Stomach smooth muscle (tissue), 2 donors: ENCODE measurements around the gene PSMD5.

Experiments used
- H3K27ac ChIP-seq: one replicate; pipeline ENCODE4 v1.7.0; 2013; ENCODE audit warnings: mild to moderate bottlenecking, low read length, inconsistent platforms
- H3K27me3 ChIP-seq, 2 donors: one replicate each; pipeline ENCODE4 v1.7.0; 2013; ENCODE audit warnings: low read length in 2 of 2; ENCODE audit not compliant: insufficient read depth in 2 of 2, control insufficient read depth in 1 of 2
- H3K36me3 ChIP-seq, 2 donors: one replicate each; pipeline ENCODE4 v1.7.0; 2013; ENCODE audit warnings: low read length in 2 of 2; ENCODE audit not compliant: control insufficient read depth in 2 of 2, insufficient read depth in 2 of 2
- H3K4me1 ChIP-seq: one replicate; pipeline ENCODE4 v1.7.0; 2013; ENCODE audit warnings: low read length; ENCODE audit not compliant: control insufficient read depth, insufficient read depth
- H3K4me3 ChIP-seq, 2 donors: one replicate each; pipeline ENCODE4 v1.7.0; 2013; ENCODE audit warnings: low read length in 2 of 2
- H3K9ac ChIP-seq, 2 donors: one replicate each; pipeline ENCODE4 v1.7.0; 2013; ENCODE audit warnings: low read length in 2 of 2, mild to moderate bottlenecking in 1 of 2
- H3K9me3 ChIP-seq, 2 donors: one replicate each; pipeline ENCODE4 v1.7.0; 2013; ENCODE audit warnings: low read length in 2 of 2; ENCODE audit not compliant: control insufficient read depth in 2 of 2
- donor health status: healthy.
- donor health status: Pancreatic carcinoma.

PSMD5 gene

GRCh38 chr9:120839146-120839545, 3.6 kb downstream of the PSMD5 start:
- Histone ChIP-seq H3K27ac (no peak overlapping the region), H3K4me1 (peaks cover 14% of the 10 kb centered on the region), H3K4me3 (no peak overlapping the region), H3K9me3 (peaks cover 0 to 2% of the 10 kb centered on the region in 2 donors), H3K36me3 (peaks cover 3 to 7% of the 10 kb centered on the region in 2 donors), H3K27me3 (no peaks in the 10 kb centered on the region), H3K9ac (no peak overlapping the region)

GRCh38 chr9:120837921-120838320, 4.8 kb downstream of the PSMD5 start:
- H3K27ac ChIP-seq = no peak overlapping the region
- H3K9ac ChIP-seq = no peak overlapping the region
- no peaks in the 10 kb centered on the region for H3K9me3 ChIP-seq
- peaks cover 9% of the 10 kb centered on the region for H3K4me1 ChIP-seq
- H3K4me3 ChIP-seq = no peak overlapping the region
- peaks cover 7 to 12% of the 10 kb centered on the region in 2 donors for H3K36me3 ChIP-seq
- H3K27me3 ChIP-seq = no peaks in the 10 kb centered on the region

DNA sequence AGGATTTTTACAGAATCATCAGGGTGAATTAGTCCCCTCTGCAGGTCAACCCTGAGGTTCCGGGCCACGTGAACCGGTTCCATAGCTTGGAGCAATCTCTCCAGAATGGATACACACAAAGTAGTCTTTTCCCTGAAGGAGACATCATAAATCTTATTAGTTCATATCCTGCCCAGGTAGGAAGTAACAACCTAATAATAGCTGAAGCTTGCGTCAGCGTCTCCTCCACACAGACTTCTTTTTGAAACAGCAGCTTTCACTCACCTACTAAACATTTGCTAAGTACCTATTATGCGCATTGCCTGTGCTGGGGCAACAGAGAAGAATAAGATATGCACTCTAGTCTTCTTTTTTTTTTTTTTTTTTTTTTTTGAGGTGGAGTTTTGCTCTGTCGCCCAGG, 9.4 kb downstream of the PSMD5 start:
- no peak overlapping the region for H3K9ac ChIP-seq
- H3K4me1 ChIP-seq = no peaks in the 10 kb centered on the region
- no peak overlapping the region for H3K4me3 ChIP-seq
- H3K36me3 ChIP-seq = peaks cover 31 to 43% of the 10 kb centered on the region in 2 donors
- H3K9me3 ChIP-seq = no peaks in the 10 kb centered on the region
- no peaks in the 10 kb centered on the region for H3K27me3 ChIP-seq
- H3K27ac ChIP-seq = no peak overlapping the region

GRCh38 chr9:120832807-120833206, 9.9 kb downstream of the PSMD5 start:
- Histone ChIP-seq H3K4me1 (no peaks in the 10 kb centered on the region), H3K36me3 (peaks cover 31 to 43% of the 10 kb centered on the region in 2 donors), H3K27me3 (no peaks in the 10 kb centered on the region), H3K4me3 (no peak overlapping the region), H3K27ac (no peak overlapping the region), H3K9ac (no peak overlapping the region), H3K9me3 (no peaks in the 10 kb centered on the region)

DNA sequence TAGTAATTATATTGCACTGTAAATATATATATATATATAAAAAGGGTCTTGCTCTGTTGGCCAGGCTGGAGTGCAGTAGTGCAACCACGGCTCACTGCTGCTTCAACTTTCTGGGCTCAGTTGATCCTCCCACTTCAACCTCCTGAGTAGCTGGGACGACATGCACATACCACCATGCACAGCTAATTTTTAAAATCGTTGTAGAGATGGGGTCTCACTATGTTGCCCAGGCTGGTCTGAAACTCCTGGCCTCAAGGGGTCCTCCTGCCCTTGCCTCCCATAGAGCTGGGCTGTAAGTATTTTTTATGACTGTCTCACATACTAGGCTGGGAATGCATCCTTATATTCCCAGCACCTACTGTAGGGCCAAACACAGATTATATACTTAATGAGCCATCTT, 11.9 kb downstream of the PSMD5 start:
- Histone ChIP-seq H3K9me3 (no peaks in the 10 kb centered on the region), H3K27me3 (no peaks in the 10 kb centered on the region), H3K4me3 (no peak overlapping the region), H3K36me3 (peaks cover 35 to 49% of the 10 kb centered on the region in 2 donors), H3K9ac (no peak overlapping the region), H3K27ac (no peak overlapping the region), H3K4me1 (no peaks in the 10 kb centered on the region)

DNA sequence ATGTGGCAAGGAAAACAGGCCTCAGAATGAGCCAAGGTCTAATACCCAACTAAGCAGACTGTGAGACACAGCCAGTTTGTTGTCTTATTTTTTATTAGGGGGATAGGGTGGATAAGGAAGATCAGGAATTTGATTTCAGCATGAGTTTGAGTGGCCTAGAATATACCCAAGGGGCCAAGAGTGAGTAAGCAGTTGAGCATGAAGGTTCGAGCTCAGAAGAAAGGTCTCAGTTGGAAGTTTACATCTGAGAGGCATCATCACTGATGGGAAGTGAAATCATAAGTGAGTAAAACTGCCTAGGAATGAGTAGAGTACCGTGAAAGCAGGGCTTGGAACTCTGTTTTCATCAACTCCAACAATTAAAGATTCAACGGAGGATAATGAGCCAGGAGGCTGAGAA, 12.6 kb downstream of the PSMD5 start:
- Histone ChIP-seq H3K9me3 (no peaks in the 10 kb centered on the region), H3K9ac (no peak overlapping the region), H3K27me3 (no peaks in the 10 kb centered on the region), H3K4me1 (no peaks in the 10 kb centered on the region), H3K4me3 (no peak overlapping the region), H3K36me3 (peaks cover 32 to 49% of the 10 kb centered on the region in 2 donors), H3K27ac (no peak overlapping the region)

DNA sequence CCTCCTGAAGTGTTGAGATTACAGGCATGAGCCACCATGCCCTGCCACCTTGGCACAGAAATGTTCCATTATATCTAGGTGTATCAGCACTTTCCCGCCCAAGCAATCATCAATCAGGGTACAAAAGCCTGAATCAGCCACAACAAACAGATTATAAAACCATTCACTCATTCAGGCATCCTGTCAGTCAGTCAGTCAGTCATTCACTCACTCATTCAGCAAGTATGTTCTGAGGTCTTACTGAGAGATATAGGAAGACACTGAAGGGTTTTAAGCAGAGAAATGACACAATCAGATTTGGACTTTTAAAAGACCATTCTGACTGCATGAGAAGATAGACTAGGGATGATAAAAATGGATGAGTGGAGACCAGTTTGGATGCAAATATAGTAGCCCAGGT, 13.1 kb downstream of the PSMD5 start:
- no peaks in the 10 kb centered on the region for H3K27me3 ChIP-seq
- H3K4me1 ChIP-seq = no peaks in the 10 kb centered on the region
- no peaks in the 10 kb centered on the region for H3K9me3 ChIP-seq
- peaks cover 36 to 48% of the 10 kb centered on the region in 2 donors for H3K36me3 ChIP-seq
- no peak overlapping the region for H3K9ac ChIP-seq
- H3K27ac ChIP-seq = no peak overlapping the region
- H3K4me3 ChIP-seq = no peak overlapping the region

- H3K9ac ChIP-seq = no peak overlapping the region
- no peaks in the 10 kb centered on the region for H3K27me3 ChIP-seq
- no peaks in the 10 kb centered on the region for H3K9me3 ChIP-seq
- H3K27ac ChIP-seq = no peak overlapping the region
- peaks cover 40 to 43% of the 10 kb centered on the region in 2 donors for H3K36me3 ChIP-seq
- H3K4me1 ChIP-seq = no peaks in the 10 kb centered on the region
- H3K4me3 ChIP-seq = no peak overlapping the region
Observed at GRCh38 chr9:120820095-120820494, 22.6 kb downstream of the PSMD5 start.

GRCh38 chr9:120818595-120818994, 24.1 kb downstream of the PSMD5 start:
- Histone ChIP-seq H3K36me3 (peaks cover 31 to 37% of the 10 kb centered on the region in 2 donors), H3K4me1 (no peaks in the 10 kb centered on the region), H3K27ac (no peak overlapping the region), H3K9ac (no peak overlapping the region), H3K27me3 (no peaks in the 10 kb centered on the region), H3K9me3 (no peaks in the 10 kb centered on the region), H3K4me3 (no peak overlapping the region)

DNA sequence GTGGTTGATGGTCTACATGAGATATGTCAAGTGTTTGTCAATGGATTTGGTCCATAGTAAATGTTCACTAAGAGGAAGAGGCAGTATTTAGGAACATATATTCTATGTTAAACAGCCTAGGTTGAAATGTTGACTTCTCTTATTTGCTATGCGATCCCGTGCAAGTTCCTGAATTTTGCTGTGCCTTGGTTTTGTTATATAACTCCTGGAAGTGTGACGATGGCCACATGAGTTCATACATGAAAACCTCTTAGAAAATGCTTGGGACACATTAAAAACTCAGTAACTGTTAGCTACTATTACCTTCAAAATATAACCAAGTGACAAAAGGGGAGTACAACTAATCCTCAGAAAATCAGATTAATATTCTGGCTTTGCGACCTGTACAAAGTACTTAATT, 27.6 kb downstream of the PSMD5 start:
- Histone ChIP-seq H3K27ac (no peak overlapping the region), H3K9me3 (no peaks in the 10 kb centered on the region), H3K36me3 (peaks cover 13 to 22% of the 10 kb centered on the region in 2 donors), H3K4me1 (no peaks in the 10 kb centered on the region), H3K27me3 (no peaks in the 10 kb centered on the region), H3K4me3 (no peak overlapping the region), H3K9ac (no peak overlapping the region)

- H3K9ac ChIP-seq = no peak overlapping the region
- no peak overlapping the region for H3K4me3 ChIP-seq
- peaks cover 0 to 7% of the 10 kb centered on the region in 2 donors for H3K9me3 ChIP-seq
Observed at GRCh38 chr9:120808931-120809330, 33.8 kb downstream of the PSMD5 start.

More at GRCh38 chr9:120808931-120809330, 33.8 kb downstream of the PSMD5 start:
- Histone ChIP-seq H3K27me3 (no peaks in the 10 kb centered on the region), H3K4me1 (no peaks in the 10 kb centered on the region), H3K27ac (no peak overlapping the region), H3K36me3 (no peaks in the 10 kb centered on the region)
